ENCODE results near the gene NLGN4Y. TPM values are rescaled to one million over a fixed set of nuclear protein-coding genes. Genes with fewer than 3 reads are reported as not detected.

NLGN4Y gene
- total RNA-seq, 1 donor from 2014 or later: 8.9 TPM

GRCh38 chrY:14637551-14637950 lies 113.2 kb downstream of the NLGN4Y start:
- Mint-ChIP-seq H3K4me3 (no peak overlapping the region), H3K27ac (no peak overlapping the region), H3K9me3 (no peaks in the 10 kb centered on the region), H3K27me3 (no peaks in the 10 kb centered on the region), H3K4me1 (no peaks in the 10 kb centered on the region), H3K36me3 (ENCODE audit: low read depth) (no peaks in the 10 kb centered on the region)
- DNase-seq (no peak), ATAC-seq (ENCODE audit: low read depth) (no peak)
- intact Hi-C loops (cut with micrococcal nuclease): no loop called here
- POLR2A ChIA-PET: no interaction called here
- TF ChIP-seq, protein P1, sequence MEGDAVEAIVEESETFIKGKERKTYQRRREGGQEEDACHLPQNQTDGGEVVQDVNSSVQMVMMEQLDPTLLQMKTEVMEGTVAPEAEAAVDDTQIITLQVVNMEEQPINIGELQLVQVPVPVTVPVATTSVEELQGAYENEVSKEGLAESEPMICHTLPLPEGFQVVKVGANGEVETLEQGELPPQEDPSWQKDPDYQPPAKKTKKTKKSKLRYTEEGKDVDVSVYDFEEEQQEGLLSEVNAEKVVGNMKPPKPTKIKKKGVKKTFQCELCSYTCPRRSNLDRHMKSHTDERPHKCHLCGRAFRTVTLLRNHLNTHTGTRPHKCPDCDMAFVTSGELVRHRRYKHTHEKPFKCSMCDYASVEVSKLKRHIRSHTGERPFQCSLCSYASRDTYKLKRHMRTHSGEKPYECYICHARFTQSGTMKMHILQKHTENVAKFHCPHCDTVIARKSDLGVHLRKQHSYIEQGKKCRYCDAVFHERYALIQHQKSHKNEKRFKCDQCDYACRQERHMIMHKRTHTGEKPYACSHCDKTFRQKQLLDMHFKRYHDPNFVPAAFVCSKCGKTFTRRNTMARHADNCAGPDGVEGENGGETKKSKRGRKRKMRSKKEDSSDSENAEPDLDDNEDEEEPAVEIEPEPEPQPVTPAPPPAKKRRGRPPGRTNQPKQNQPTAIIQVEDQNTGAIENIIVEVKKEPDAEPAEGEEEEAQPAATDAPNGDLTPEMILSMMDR (IDR thresholded peaks at IDR 0.05): no peak
- CTCF ChIA-PET: no interaction called here

DNA sequence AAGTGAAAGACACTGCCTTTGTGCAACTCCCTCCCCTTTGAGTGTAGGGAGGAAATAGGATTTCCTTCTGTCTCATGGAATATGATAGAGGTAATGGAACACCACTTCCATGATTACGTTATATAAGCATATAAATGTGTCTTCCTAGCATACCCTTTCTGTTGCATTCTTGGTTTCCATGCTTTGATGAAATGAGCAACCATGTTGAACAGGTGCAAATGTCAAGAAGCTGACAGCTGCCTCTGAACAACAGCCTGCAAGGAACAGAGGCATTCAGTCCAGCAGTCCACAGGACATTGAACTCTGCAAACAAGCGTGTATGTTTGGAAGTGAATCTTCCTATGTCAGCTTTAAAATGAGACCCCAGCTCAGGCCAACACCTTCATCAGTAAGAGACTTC lies 117.5 kb downstream of the NLGN4Y start:
- no peaks in the 10 kb centered on the region for H3K27me3 Mint-ChIP-seq
- no peak overlapping the region for H3K27ac Mint-ChIP-seq
- no peaks in the 10 kb centered on the region for H3K36me3 Mint-ChIP-seq (ENCODE audit: low read depth)
- ATAC-seq (ENCODE audit: low read depth) (no peak), DNase-seq (no peak)
- TF ChIP-seq, protein P1 (IDR thresholded peaks at IDR 0.05): no peak
- ChIA-PET CTCF (no interaction called here), POLR2A (no interaction called here)
- H3K4me1 Mint-ChIP-seq: no peaks in the 10 kb centered on the region
- intact Hi-C loops (cut with micrococcal nuclease): no loop called here
- peaks cover 2% of the 10 kb centered on the region for H3K9me3 Mint-ChIP-seq
- no peak overlapping the region for H3K4me3 Mint-ChIP-seq

GRCh38 chrY:14644157-14644952 lies 120.0 kb downstream of the NLGN4Y start:
- no peaks in the 10 kb centered on the region for H3K4me1 Mint-ChIP-seq
- H3K9me3 Mint-ChIP-seq: peaks cover 2% of the 10 kb centered on the region
- H3K4me3 Mint-ChIP-seq: no peak overlapping the region
- POLR2A ChIA-PET: no interaction called here
- CTCF ChIA-PET: no interaction called here
- H3K36me3 Mint-ChIP-seq (ENCODE audit: low read depth): no peaks in the 10 kb centered on the region
- ATAC-seq (ENCODE audit: low read depth) (no peak), DNase-seq (no peak)
- H3K27ac Mint-ChIP-seq: no peak overlapping the region
- TF ChIP-seq, protein P1 (IDR thresholded peaks at IDR 0.05): no peak
- no peaks in the 10 kb centered on the region for H3K27me3 Mint-ChIP-seq
- intact Hi-C loops (cut with micrococcal nuclease): no loop called here

- Mint-ChIP-seq H3K27me3 (no peaks in the 10 kb centered on the region), H3K4me3 (no peak overlapping the region), H3K4me1 (no peaks in the 10 kb centered on the region), H3K27ac (no peak overlapping the region), H3K9me3 (peaks cover under 1% of the 10 kb centered on the region), H3K36me3 (ENCODE audit: low read depth) (no peaks in the 10 kb centered on the region)
- intact Hi-C loops (cut with micrococcal nuclease): no loop called here
- ATAC-seq (ENCODE audit: low read depth) (no peak), DNase-seq (no peak)
- ChIA-PET POLR2A (no interaction called here), CTCF (no interaction called here)
- TF ChIP-seq, protein P1 (IDR thresholded peaks at IDR 0.05): no peak
Measured at GRCh38 chrY:14679181-14679580, 154.9 kb downstream of the NLGN4Y start.

DNA sequence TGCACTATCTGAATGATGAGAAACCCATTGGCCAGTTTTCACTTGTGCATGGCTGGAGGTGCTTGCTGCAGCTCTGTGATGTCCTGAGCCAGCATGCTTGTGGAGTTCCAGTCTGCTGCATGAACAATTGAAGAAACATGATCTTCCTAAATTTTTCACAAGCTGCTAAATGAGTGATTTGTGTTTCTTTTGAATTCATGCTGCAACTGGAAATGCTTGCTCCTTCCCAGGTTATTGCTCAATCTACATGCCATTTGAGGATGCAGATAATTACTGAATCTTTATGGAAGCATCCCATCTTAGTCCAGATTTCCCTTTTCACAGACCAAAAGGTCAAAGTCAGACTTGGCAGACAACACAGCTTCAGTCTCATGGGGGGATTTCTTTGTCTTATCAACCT lies 170.2 kb downstream of the NLGN4Y start:
- H3K4me3 Mint-ChIP-seq: no peak overlapping the region
- H3K27ac Mint-ChIP-seq: no peak overlapping the region
- TF ChIP-seq, protein P1 (IDR thresholded peaks at IDR 0.05): no peak
- ChIA-PET POLR2A (no interaction called here), CTCF (no interaction called here)
- H3K9me3 Mint-ChIP-seq: no peaks in the 10 kb centered on the region
- H3K27me3 Mint-ChIP-seq: no peaks in the 10 kb centered on the region
- DNase-seq (no peak), ATAC-seq (ENCODE audit: low read depth) (no peak)
- no peaks in the 10 kb centered on the region for H3K36me3 Mint-ChIP-seq (ENCODE audit: low read depth)
- intact Hi-C loops (cut with micrococcal nuclease): no loop called here
- no peaks in the 10 kb centered on the region for H3K4me1 Mint-ChIP-seq
